Nasal cavity respiratory epithelium epithelial cell of viscerocranial mucosa (primary cell): ENCODE results near the gene GAGE12E. TPM values are rescaled to one million over a fixed set of nuclear protein-coding genes. Genes with fewer than 3 reads are reported as not detected.

ENCODE experiments used
- total RNA-seq: library from RNA; depleted of rRNA; stranded (reverse); fragments of >200 nt; gene quantifications from 2 replicates; pipeline ENCODE4 v1.2.3, GENCODE V29; 2014

The GAGE12E gene, protein sequence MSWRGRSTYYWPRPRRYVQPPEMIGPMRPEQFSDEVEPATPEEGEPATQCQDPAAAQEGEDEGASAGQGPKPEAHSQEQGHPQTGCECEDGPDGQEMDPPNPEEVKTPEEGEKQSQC
- not detected in 2 replicates for total RNA-seq

GRCh38 chrX:49550989-49551388 lies at the start of gene GAGE12E:
TSS of gene GAGE12E (plus strand) at chrX:49551289. CDS start at chrX:49552444, 1,155 bp downstream.

DNA sequence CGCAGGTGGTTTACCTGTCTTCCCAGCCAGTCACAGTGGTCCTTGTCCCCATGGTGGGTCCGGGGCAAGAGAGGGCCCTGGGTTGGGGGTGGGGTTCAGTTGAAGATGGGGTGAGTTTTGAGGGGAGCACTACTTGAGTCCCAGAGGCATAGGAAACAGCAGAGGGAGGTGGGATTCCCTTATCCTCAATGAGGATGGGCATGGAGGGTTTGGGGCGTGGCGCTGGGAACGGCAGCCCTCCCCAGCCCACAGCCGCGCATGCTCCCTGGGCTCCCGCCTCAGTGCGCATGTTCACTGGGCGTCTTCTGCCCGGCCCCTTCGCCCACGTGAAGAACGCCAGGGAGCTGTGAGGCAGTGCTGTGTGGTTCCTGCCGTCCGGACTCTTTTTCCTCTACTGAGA lies 19.2 kb upstream of the GAGE12E start, which contains the start of gene GAGE12C:
TSS of gene GAGE12C (plus strand) at position 301 of the 400 bp plus-strand sequence. CDS start 1,155 bp downstream, outside the sequence.

DNA sequence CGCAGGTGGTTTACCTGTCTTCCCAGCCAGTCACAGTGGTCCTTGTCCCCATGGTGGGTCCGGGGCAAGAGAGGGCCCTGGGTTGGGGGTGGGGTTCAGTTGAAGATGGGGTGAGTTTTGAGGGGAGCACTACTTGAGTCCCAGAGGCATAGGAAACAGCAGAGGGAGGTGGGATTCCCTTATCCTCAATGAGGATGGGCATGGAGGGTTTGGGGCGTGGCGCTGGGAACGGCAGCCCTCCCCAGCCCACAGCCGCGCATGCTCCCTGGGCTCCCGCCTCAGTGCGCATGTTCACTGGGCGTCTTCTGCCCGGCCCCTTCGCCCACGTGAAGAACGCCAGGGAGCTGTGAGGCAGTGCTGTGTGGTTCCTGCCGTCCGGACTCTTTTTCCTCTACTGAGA lies 9.7 kb upstream of the GAGE12E start, which contains the start of gene GAGE12D:
TSS of gene GAGE12D (plus strand) at position 301 of the 400 bp plus-strand sequence. CDS start 1,155 bp downstream, outside the sequence.

DNA sequence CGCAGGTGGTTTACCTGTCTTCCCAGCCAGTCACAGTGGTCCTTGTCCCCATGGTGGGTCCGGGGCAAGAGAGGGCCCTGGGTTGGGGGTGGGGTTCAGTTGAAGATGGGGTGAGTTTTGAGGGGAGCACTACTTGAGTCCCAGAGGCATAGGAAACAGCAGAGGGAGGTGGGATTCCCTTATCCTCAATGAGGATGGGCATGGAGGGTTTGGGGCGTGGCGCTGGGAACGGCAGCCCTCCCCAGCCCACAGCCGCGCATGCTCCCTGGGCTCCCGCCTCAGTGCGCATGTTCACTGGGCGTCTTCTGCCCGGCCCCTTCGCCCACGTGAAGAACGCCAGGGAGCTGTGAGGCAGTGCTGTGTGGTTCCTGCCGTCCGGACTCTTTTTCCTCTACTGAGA lies 9.5 kb downstream of the GAGE12E start, which contains the start of gene GAGE12F:
TSS of gene GAGE12F (plus strand) at position 301 of the 400 bp plus-strand sequence. CDS start 1,155 bp downstream, outside the sequence.

DNA sequence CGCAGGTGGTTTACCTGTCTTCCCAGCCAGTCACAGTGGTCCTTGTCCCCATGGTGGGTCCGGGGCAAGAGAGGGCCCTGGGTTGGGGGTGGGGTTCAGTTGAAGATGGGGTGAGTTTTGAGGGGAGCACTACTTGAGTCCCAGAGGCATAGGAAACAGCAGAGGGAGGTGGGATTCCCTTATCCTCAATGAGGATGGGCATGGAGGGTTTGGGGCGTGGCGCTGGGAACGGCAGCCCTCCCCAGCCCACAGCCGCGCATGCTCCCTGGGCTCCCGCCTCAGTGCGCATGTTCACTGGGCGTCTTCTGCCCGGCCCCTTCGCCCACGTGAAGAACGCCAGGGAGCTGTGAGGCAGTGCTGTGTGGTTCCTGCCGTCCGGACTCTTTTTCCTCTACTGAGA lies 19.0 kb downstream of the GAGE12E start, which contains the start of gene GAGE12G:
TSS of gene GAGE12G (plus strand) at position 301 of the 400 bp plus-strand sequence. CDS start 1,155 bp downstream, outside the sequence.

DNA sequence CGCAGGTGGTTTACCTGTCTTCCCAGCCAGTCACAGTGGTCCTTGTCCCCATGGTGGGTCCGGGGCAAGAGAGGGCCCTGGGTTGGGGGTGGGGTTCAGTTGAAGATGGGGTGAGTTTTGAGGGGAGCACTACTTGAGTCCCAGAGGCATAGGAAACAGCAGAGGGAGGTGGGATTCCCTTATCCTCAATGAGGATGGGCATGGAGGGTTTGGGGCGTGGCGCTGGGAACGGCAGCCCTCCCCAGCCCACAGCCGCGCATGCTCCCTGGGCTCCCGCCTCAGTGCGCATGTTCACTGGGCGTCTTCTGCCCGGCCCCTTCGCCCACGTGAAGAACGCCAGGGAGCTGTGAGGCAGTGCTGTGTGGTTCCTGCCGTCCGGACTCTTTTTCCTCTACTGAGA lies 28.6 kb downstream of the GAGE12E start, which contains the start of gene GAGE12H:
TSS of gene GAGE12H (plus strand) at position 301 of the 400 bp plus-strand sequence. CDS start 1,155 bp downstream, outside the sequence.

DNA sequence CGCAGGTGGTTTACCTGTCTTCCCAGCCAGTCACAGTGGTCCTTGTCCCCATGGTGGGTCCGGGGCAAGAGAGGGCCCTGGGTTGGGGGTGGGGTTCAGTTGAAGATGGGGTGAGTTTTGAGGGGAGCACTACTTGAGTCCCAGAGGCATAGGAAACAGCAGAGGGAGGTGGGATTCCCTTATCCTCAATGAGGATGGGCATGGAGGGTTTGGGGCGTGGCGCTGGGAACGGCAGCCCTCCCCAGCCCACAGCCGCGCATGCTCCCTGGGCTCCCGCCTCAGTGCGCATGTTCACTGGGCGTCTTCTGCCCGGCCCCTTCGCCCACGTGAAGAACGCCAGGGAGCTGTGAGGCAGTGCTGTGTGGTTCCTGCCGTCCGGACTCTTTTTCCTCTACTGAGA lies 38.1 kb downstream of the GAGE12E start, which contains the start of gene GAGE2A:
TSS of gene GAGE2A (plus strand) at position 301 of the 400 bp plus-strand sequence. CDS start 1,155 bp downstream, outside the sequence.

DNA sequence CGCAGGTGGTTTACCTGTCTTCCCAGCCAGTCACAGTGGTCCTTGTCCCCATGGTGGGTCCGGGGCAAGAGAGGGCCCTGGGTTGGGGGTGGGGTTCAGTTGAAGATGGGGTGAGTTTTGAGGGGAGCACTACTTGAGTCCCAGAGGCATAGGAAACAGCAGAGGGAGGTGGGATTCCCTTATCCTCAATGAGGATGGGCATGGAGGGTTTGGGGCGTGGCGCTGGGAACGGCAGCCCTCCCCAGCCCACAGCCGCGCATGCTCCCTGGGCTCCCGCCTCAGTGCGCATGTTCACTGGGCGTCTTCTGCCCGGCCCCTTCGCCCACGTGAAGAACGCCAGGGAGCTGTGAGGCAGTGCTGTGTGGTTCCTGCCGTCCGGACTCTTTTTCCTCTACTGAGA lies 47.6 kb downstream of the GAGE12E start, which contains the start of gene GAGE1:
TSS of gene GAGE1 (plus strand) at position 301 of the 400 bp plus-strand sequence. CDS start 1,155 bp downstream, outside the sequence.

Other genes starting within 250 kb of the GAGE12E start
- not detected in 2 replicates for gene GAGE10, start 247.6 kb upstream of the GAGE12E start, total RNA-seq
- not detected in 2 replicates for gene GAGE12J, start 229.3 kb upstream of the GAGE12E start, total RNA-seq
- gene GAGE13, start 219.7 kb upstream of the GAGE12E start, total RNA-seq = not detected in 2 replicates
- not detected in 2 replicates for gene GAGE12C, start 19.1 kb upstream of the GAGE12E start, total RNA-seq
- gene GAGE12D, start 9.6 kb upstream of the GAGE12E start, total RNA-seq = not detected in 2 replicates
- not detected in 2 replicates for gene GAGE12F, start 9.6 kb downstream of the GAGE12E start, total RNA-seq
- not detected in 2 replicates for gene GAGE12G, start 19.1 kb downstream of the GAGE12E start, total RNA-seq
- gene GAGE12H, start 28.7 kb downstream of the GAGE12E start, total RNA-seq = not detected in 2 replicates
- not detected in 2 replicates for gene GAGE2A, start 38.2 kb downstream of the GAGE12E start, total RNA-seq
- not detected in 2 replicates for gene GAGE1, start 47.7 kb downstream of the GAGE12E start, total RNA-seq
- gene PAGE1, start 144.7 kb downstream of the GAGE12E start, total RNA-seq = not detected in 2 replicates